DOHH2 (cell line): ENCODE measurements around the gene ARHGEF25.

Experiments
- CTCF ChIP-seq: fragments of 200-600 bp; sonication (generic); IDR thresholded peaks from one replicate; pipeline ENCODE4 v1.5.1; 2014; ENCODE audit warnings: antibody characterized with exemption, mild to moderate bottlenecking, low read depth, low read length; ENCODE audit not compliant: poor library complexity, severe bottlenecking
- EZH2phosphoT487 ChIP-seq: fragments of 200-600 bp; sonication (generic); IDR thresholded peaks from 2 replicates; pipeline ENCODE4 v1.6.1; 2017; ENCODE audit warnings: borderline replicate concordance, mild to moderate bottlenecking, antibody characterized with exemption, low read length, moderate library complexity, mixed read lengths

- TF ChIP-seq CTCF (no peak), EZH2phosphoT487 (no peak)
Observed at GRCh38 chr12:57577981-57578758, 33.1 kb upstream of the ARHGEF25 start.
